ENCODE data around the gene TNNI3K.

TNNI3K gene

GRCh38 chr1:74425676-74426075 lies 190.5 kb downstream of the TNNI3K start:
- no peaks in the 10 kb centered on the region for H3K79me2 ChIP-seq (ENCODE audit: control insufficient read depth, low read length)
- TF ChIP-seq CTCF (IDR thresholded peaks at IDR 0.05; ENCODE audit: low read depth, low read length, poor library complexity, severe bottlenecking) (no peak), EZH2phosphoT487 (IDR thresholded peaks at IDR 0.05; ENCODE audit: borderline replicate concordance, low read length) (no peak)
- H3K27me3 ChIP-seq (ENCODE audit: control insufficient read depth, low read length), result no peaks in the 10 kb centered on the region
- H3K9me2 ChIP-seq (replicated peaks; ENCODE audit: control insufficient read depth, low read length), result no peaks in the 10 kb centered on the region
- H3K27ac ChIP-seq (ENCODE audit: low read depth, low read length), result no peak overlapping the region
- H3K4me1 ChIP-seq (ENCODE audit: control insufficient read depth, low read length), result no peaks in the 10 kb centered on the region
- no peaks in the 10 kb centered on the region; the same call in 1 of the 2 replicates for H4K20me1 ChIP-seq (ENCODE audit: control insufficient read depth, insufficient read depth, low read depth, low read length)
- no peaks in the 10 kb centered on the region for H3K9me3 ChIP-seq (ENCODE audit: control insufficient read depth, insufficient read depth, low read length)
- H3K36me3 ChIP-seq (ENCODE audit: control insufficient read depth, low read length), result no peaks in the 10 kb centered on the region
- H3K4me3 ChIP-seq (ENCODE audit: low read length), result no peak overlapping the region
- H3K4me2 ChIP-seq (ENCODE audit: low read length), result no peak overlapping the region
- no peaks in the 10 kb centered on the region for H3F3A ChIP-seq (ENCODE audit: control insufficient read depth, insufficient read depth)

GRCh38 chr1:74426208-74426937 lies 191.2 kb downstream of the TNNI3K start:
- no peak overlapping the region for H3K4me2 ChIP-seq (ENCODE audit: low read length)
- H3K27me3 ChIP-seq (ENCODE audit: control insufficient read depth, low read length), result no peaks in the 10 kb centered on the region
- H3F3A ChIP-seq (ENCODE audit: control insufficient read depth, insufficient read depth), result no peaks in the 10 kb centered on the region
- H3K4me1 ChIP-seq (ENCODE audit: control insufficient read depth, low read length), result no peaks in the 10 kb centered on the region
- no peaks in the 10 kb centered on the region for H3K79me2 ChIP-seq (ENCODE audit: control insufficient read depth, low read length)
- no peak overlapping the region for H3K27ac ChIP-seq (ENCODE audit: low read depth, low read length)
- no peaks in the 10 kb centered on the region for H3K9me3 ChIP-seq (ENCODE audit: control insufficient read depth, insufficient read depth, low read length)
- no peak overlapping the region for H3K4me3 ChIP-seq (ENCODE audit: low read length)
- no peaks in the 10 kb centered on the region; the same call in 1 of the 2 replicates for H4K20me1 ChIP-seq (ENCODE audit: control insufficient read depth, insufficient read depth, low read depth, low read length)
- H3K36me3 ChIP-seq (ENCODE audit: control insufficient read depth, low read length), result no peaks in the 10 kb centered on the region
- no peak for TF ChIP-seq CTCF (IDR thresholded peaks at IDR 0.05; ENCODE audit: low read depth, low read length, poor library complexity, severe bottlenecking)
- TF ChIP-seq EZH2phosphoT487 (IDR thresholded peaks at IDR 0.05; ENCODE audit: borderline replicate concordance, low read length), result no peak
- no peaks in the 10 kb centered on the region for H3K9me2 ChIP-seq (replicated peaks; ENCODE audit: control insufficient read depth, low read length)

DNA sequence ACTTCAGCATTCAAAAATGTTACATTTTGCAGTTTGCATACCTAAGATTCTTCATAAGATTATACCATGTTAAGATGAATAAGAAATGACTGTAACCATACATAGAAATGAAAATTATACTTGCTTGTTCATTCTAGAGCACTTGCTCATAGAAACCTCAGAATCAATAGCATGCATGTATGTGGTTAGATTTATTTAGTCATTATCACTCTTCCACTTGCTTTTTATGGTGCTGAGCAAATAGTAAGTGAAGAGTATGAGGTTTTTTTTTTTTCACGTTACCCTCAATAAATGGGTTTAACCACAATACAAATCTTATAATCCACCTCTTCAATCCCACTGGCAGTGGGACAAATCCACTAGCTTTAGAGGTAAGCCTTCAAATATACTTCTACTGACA lies 192.5 kb downstream of the TNNI3K start:
- Histone ChIP-seq H3K27me3 (ENCODE audit: control insufficient read depth, low read length) (no peaks in the 10 kb centered on the region), H3K9me3 (ENCODE audit: control insufficient read depth, insufficient read depth, low read length) (no peaks in the 10 kb centered on the region), H3K9me2 (replicated peaks; ENCODE audit: control insufficient read depth, low read length) (no peaks in the 10 kb centered on the region), H3K36me3 (ENCODE audit: control insufficient read depth, low read length) (no peaks in the 10 kb centered on the region), H3F3A (ENCODE audit: control insufficient read depth, insufficient read depth) (no peaks in the 10 kb centered on the region), H4K20me1 (ENCODE audit: control insufficient read depth, insufficient read depth, low read depth, low read length) (no peaks in the 10 kb centered on the region; the same call in 1 of the 2 replicates), H3K27ac (ENCODE audit: low read depth, low read length) (no peak overlapping the region), H3K79me2 (ENCODE audit: control insufficient read depth, low read length) (no peaks in the 10 kb centered on the region), H3K4me2 (ENCODE audit: low read length) (no peak overlapping the region), H3K4me3 (ENCODE audit: low read length) (no peak overlapping the region), H3K4me1 (ENCODE audit: control insufficient read depth, low read length) (no peaks in the 10 kb centered on the region)
- TF ChIP-seq EZH2phosphoT487 (IDR thresholded peaks at IDR 0.05; ENCODE audit: borderline replicate concordance, low read length), result no peak
- no peak for TF ChIP-seq CTCF (IDR thresholded peaks at IDR 0.05; ENCODE audit: low read depth, low read length, poor library complexity, severe bottlenecking)

Data from DOHH2 (cell line).